OCI-LY3 (cell line): Measurements from ENCODE around the gene INAFM1.

Experiments
- CTCF ChIP-seq: fragments of 200-600, 300-600 bp; sonication (generic); IDR thresholded peaks from 2 replicates; pipeline ENCODE4 v1.5.1; 2014; ENCODE audit warnings: antibody characterized with exemption, low read length, low read depth
- EZH2phosphoT487 ChIP-seq: fragments of 200-600 bp; shearing (Covaris generic); IDR thresholded peaks from 2 replicates; pipeline ENCODE4 v1.6.1; 2018; ENCODE audit warnings: antibody characterized with exemption, mixed run types, low read depth

DNA sequence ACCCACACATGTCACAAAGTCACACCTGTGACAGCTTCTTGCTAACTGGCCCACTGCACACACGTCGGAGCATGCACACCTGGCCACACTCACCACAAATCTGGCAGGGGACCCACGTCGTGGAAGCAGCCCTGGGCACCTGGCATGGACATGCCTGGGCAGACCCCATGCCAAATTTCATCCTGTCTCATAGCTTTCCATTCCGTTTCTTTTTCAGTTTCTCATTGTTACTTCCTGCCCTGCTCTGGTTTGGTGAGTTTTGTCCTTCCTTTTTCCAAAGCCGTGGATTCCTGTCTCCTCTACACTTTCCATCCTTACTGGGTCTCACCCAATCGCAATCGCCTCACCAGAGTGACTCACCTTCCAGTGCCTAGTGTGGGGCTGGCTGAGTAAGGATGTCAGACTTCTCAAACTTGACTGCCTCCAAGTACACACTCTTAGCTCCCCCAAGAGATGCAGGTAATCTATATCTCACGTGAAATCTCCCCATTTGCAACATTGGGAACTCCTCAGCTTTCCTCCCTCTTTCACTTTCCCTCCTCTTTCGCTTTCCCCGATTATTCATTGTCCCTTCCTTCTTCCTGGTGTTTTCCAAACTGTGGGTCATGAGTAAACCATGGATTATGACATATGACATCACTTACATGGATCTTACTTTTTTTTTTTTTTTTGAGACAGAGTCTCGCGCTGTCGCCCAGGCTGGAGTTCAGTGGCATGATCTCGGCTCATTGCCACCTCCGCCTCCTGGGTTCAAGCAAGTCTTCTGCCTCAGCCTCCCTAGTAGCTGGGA is 42.1 kb upstream of the INAFM1 start:
- TF ChIP-seq CTCF (no peak), EZH2phosphoT487 (no peak)
